GM23338 (cell line): Measurements from ENCODE around the gene KLHL26. TPM values are rescaled to one million over a fixed set of nuclear protein-coding genes. Genes with fewer than 3 reads are reported as not detected.

Experiments
- ATAC-seq: fragments of 200-7000 bp; cut with Tn5 transposase; 3 replicates; pipeline ENCODE4 v1.9.1; 2020
- DNase-seq: peaks from one replicate; pipeline ENCODE4 v3.0.0-alpha.2; 2015; ENCODE audit warnings: low spot score
- H2AFZ ChIP-seq: fragments of 200-600 bp; sonication (generic); 2 replicates; pipeline ENCODE4 v1.8.0; 2016; ENCODE audit warnings: antibody characterized with exemption, mild to moderate bottlenecking, moderate library complexity
- H3F3A ChIP-seq: fragments of 200-600 bp; sonication (generic); replicated peaks from 2 replicates; pipeline ENCODE4 v1.8.0; 2017; ENCODE audit warnings: antibody characterized with exemption, mixed run types, low read depth
- H3K27ac ChIP-seq: fragments of 200-600 bp; sonication (generic); 2 replicates; pipeline ENCODE4 v1.6.1; 2016; ENCODE audit warnings: low read depth
- H3K27me3 ChIP-seq: fragments of 200-600 bp; sonication (generic); 2 replicates; pipeline ENCODE4 v1.8.0; 2016; ENCODE audit warnings: mild to moderate bottlenecking, mixed run types, moderate library complexity; ENCODE audit not compliant: insufficient read depth
- H3K36me3 ChIP-seq: fragments of 200-600 bp; sonication (generic); 2 replicates; pipeline ENCODE4 v1.8.0; 2016; ENCODE audit warnings: mild to moderate bottlenecking; ENCODE audit not compliant: insufficient read depth
- H3K4me1 ChIP-seq: fragments of 200-600 bp; sonication (generic); 2 replicates; pipeline ENCODE4 v1.8.0; 2016; ENCODE audit warnings: mild to moderate bottlenecking, moderate library complexity; ENCODE audit not compliant: insufficient read depth
- H3K4me2 ChIP-seq: fragments of 200-600 bp; sonication (generic); 2 replicates; pipeline ENCODE4 v1.7.1; 2017; ENCODE audit warnings: mixed run types
- H3K4me3 ChIP-seq: fragments of 200-600 bp; sonication (generic); 2 replicates; pipeline ENCODE4 v1.6.1; 2016; ENCODE audit warnings: mixed run types
- H3K79me2 ChIP-seq: fragments of 200-600 bp; sonication (generic); replicated peaks from 2 replicates; pipeline ENCODE4 v1.8.0; 2017; ENCODE audit warnings: mild to moderate bottlenecking; ENCODE audit not compliant: insufficient read depth
- H3K9me2 ChIP-seq: fragments of 200-600 bp; sonication (generic); 2 replicates; pipeline ENCODE4 v1.8.0; 2017; ENCODE audit not compliant: insufficient read depth
- H4K20me1 ChIP-seq: fragments of 200-600 bp; sonication (generic); replicated peaks from 2 replicates; pipeline ENCODE4 v1.8.0; 2017; ENCODE audit warnings: mild to moderate bottlenecking; ENCODE audit not compliant: insufficient read depth
- H3K27ac Mint-ChIP-seq: 2 replicates; pipeline ENCODE4 v1.8.0; 2020; ENCODE audit warnings: inconsistent platforms, mild to moderate bottlenecking, moderate library complexity, mixed read lengths
- H3K27me3 Mint-ChIP-seq: 3 replicates; pipeline ENCODE4 v1.8.0; 2022; ENCODE audit warnings: low read depth, mild to moderate bottlenecking, moderate library complexity, mixed read lengths, inconsistent platforms; ENCODE audit not compliant: insufficient read depth, poor library complexity
- H3K36me3 Mint-ChIP-seq: 3 replicates; pipeline ENCODE4 v1.8.0; 2021; ENCODE audit warnings: low read depth, mild to moderate bottlenecking, inconsistent platforms, moderate library complexity, mixed read lengths
- H3K4me1 Mint-ChIP-seq: 3 replicates; pipeline ENCODE4 v1.8.0; 2020; ENCODE audit warnings: mild to moderate bottlenecking, inconsistent platforms, mixed read lengths
- H3K4me3 Mint-ChIP-seq: 3 replicates; pipeline ENCODE4 v1.8.0; 2021; ENCODE audit warnings: moderate library complexity, mild to moderate bottlenecking, inconsistent platforms, mixed read lengths
- H3K9me3 Mint-ChIP-seq: 3 replicates; pipeline ENCODE4 v1.8.0; 2020; ENCODE audit warnings: moderate library complexity, mild to moderate bottlenecking, inconsistent platforms, mixed read lengths
- CREB1 ChIP-seq: fragments of 250-450 bp; sonication (Bioruptor Pico); IDR thresholded peaks from 2 replicates; pipeline ENCODE4 v1.5.0; 2020; ENCODE audit warnings: low read depth, mild to moderate bottlenecking, moderate library complexity
- JUNB ChIP-seq: IDR thresholded peaks from one replicate; pipeline ENCODE4 v1.6.1; 2016; ENCODE audit warnings: antibody characterized with exemption; ENCODE audit not compliant: unreplicated experiment
- POLR2AphosphoS5 ChIP-seq: IDR thresholded peaks from 2 replicates; pipeline ENCODE4 v1.6.1; 2016; ENCODE audit warnings: antibody characterized with exemption, low read depth
- STAT1 ChIP-seq: IDR thresholded peaks from one replicate; pipeline ENCODE4 v1.6.1; 2016; ENCODE audit warnings: antibody characterized with exemption; ENCODE audit not compliant: unreplicated experiment
- ZNF331 ChIP-seq: fragments of 250-450 bp; sonication (Bioruptor Pico); IDR thresholded peaks from 2 replicates; pipeline ENCODE4 v1.5.0; 2020; ENCODE audit warnings: low read depth, mild to moderate bottlenecking, moderate library complexity
- polyA plus RNA-seq: library from polyadenylated mRNA; unstranded; fragments of >200 nt; fragmentation: Nextera tagmentation; extraction: Ambion mirVana; gene quantifications from 2 replicates; pipeline ENCODE4 v1.2.1, GENCODE V29; 2016
- total RNA-seq: library from RNA; depleted of rRNA; stranded (reverse); fragments of >200 nt; shearing (Covaris generic); gene quantifications from 2 replicates; pipeline ENCODE4 v1.2.3, GENCODE V29; 2014
- TF ChIP-seq, protein P1 (sequence below): fragments of 250-450 bp; sonication (Bioruptor Pico); IDR thresholded peaks from 2 replicates; pipeline ENCODE4 v1.5.0; 2020; ENCODE audit warnings: mild to moderate bottlenecking, moderate library complexity
- TF ChIP-seq, protein P2 (sequence below), 2 experiments: fragments of 200-600 bp in 1 of 2; sonication (generic) in 1 of 2; conservative IDR thresholded peaks; 2 replicates each; pipeline versions ENCODE4 v1.5.1 to v1.6.1; 2016 to 2017; ENCODE audit warnings: antibody characterized with exemption in 2 of 2, low read depth in 2 of 2, mild to moderate bottlenecking in 2 of 2, moderate library complexity in 1 of 2

KLHL26 gene
- total and polyA plus RNA-seq, 2 experiments from 2014 or later, result 3.6 to 11.2 TPM

DNA sequence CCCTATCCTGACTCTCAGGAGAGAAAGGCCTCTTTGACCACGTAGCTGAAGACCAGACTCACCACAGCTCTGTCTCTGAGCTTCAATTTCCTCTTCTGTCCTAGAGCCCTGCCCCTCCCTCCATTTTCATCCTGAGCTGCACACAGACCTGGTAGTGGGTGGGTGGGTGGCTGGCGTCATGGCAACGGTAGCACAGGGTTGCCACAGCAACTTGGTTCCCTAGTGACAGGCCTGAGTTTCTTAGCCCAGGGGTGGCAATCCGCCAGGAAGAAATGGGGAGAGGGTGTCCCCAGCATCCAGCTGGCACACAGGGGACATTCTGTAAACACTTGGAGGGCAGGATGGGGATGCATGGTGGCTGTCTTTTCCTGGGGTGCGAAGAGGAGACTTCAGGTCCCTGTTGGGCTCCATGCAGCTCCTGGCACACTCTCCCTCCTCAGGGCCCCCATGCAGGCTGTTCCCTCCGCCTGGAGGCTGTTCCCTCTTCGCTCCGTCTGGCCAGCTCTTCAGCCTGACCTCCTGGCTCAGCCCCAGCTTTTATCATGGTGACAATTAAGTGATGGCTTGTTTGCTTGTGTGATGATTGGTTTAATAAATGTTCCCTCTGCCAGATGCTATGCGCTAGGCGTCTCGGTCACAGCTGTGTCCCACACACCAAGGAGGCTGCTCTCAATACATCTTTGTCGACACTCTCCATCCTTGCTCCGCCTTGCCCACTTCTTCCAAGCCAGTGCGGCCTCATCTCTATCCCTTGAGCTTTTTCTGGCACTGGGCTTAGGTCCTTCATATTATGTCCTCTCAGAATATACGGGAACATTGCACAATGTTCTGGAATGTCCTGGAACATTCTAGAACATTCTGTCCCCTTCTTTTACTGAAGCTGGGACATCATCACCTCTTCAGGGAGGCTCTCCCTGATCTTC is 7.4 kb upstream of the KLHL26 start:
- H3K4me3 Mint-ChIP-seq, result no peak overlapping the region
- Histone ChIP-seq H3K79me2 (no peaks in the 10 kb centered on the region), H3F3A (no peaks in the 10 kb centered on the region), H3K27me3 (peaks cover 3% of the 10 kb centered on the region), H4K20me1 (no peaks in the 10 kb centered on the region), H3K4me1 (no peaks in the 10 kb centered on the region), H3K4me3 (no peak overlapping the region), H3K36me3 (no peaks in the 10 kb centered on the region), H3K9me2 (no peaks in the 10 kb centered on the region), H3K27ac (no peak overlapping the region), H3K4me2 (no peak overlapping the region), H2AFZ (no peak overlapping the region)
- DNase-seq (no peak), ATAC-seq (no peak; the same call in 2 of the 3 replicates)
- no peak for TF ChIP-seq STAT1
- TF ChIP-seq POLR2AphosphoS5, result no peak
- TF ChIP-seq JUNB, result no peak
- no peak for TF ChIP-seq ZNF331
- TF ChIP-seq, protein P1, sequence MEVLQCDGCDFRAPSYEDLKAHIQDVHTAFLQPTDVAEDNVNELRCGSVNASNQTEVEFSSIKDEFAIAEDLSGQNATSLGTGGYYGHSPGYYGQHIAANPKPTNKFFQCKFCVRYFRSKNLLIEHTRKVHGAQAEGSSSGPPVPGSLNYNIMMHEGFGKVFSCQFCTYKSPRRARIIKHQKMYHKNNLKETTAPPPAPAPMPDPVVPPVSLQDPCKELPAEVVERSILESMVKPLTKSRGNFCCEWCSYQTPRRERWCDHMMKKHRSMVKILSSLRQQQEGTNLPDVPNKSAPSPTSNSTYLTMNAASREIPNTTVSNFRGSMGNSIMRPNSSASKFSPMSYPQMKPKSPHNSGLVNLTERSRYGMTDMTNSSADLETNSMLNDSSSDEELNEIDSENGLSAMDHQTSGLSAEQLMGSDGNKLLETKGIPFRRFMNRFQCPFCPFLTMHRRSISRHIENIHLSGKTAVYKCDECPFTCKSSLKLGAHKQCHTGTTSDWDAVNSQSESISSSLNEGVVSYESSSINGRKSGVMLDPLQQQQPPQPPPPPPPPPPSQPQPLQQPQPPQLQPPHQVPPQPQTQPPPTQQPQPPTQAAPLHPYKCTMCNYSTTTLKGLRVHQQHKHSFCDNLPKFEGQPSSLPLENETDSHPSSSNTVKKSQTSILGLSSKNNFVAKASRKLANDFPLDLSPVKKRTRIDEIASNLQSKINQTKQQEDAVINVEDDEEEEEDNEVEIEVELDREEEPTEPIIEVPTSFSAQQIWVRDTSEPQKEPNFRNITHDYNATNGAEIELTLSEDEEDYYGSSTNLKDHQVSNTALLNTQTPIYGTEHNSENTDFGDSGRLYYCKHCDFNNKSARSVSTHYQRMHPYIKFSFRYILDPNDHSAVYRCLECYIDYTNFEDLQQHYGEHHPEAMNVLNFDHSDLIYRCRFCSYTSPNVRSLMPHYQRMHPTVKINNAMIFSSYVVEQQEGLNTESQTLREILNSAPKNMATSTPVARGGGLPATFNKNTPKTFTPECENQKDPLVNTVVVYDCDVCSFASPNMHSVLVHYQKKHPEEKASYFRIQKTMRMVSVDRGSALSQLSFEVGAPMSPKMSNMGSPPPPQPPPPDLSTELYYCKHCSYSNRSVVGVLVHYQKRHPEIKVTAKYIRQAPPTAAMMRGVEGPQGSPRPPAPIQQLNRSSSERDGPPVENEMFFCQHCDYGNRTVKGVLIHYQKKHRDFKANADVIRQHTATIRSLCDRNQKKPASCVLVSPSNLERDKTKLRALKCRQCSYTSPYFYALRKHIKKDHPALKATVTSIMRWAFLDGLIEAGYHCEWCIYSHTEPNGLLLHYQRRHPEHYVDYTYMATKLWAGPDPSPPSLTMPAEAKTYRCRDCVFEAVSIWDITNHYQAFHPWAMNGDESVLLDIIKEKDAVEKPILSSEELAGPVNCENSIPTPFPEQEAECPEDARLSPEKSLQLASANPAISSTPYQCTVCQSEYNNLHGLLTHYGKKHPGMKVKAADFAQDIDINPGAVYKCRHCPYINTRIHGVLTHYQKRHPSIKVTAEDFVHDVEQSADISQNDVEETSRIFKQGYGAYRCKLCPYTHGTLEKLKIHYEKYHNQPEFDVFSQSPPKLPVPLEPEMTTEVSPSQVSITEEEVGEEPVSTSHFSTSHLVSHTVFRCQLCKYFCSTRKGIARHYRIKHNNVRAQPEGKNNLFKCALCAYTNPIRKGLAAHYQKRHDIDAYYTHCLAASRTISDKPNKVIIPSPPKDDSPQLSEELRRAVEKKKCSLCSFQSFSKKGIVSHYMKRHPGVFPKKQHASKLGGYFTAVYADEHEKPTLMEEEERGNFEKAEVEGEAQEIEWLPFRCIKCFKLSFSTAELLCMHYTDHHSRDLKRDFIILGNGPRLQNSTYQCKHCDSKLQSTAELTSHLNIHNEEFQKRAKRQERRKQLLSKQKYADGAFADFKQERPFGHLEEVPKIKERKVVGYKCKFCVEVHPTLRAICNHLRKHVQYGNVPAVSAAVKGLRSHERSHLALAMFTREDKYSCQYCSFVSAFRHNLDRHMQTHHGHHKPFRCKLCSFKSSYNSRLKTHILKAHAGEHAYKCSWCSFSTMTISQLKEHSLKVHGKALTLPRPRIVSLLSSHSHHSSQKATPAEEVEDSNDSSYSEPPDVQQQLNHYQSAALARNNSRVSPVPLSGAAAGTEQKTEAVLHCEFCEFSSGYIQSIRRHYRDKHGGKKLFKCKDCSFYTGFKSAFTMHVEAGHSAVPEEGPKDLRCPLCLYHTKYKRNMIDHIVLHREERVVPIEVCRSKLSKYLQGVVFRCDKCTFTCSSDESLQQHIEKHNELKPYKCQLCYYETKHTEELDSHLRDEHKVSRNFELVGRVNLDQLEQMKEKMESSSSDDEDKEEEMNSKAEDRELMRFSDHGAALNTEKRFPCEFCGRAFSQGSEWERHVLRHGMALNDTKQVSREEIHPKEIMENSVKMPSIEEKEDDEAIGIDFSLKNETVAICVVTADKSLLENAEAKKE (CRISPR knock-in tag), result no peak
- TF ChIP-seq CREB1 (CRISPR knock-in tag), result no peak
- TF ChIP-seq, protein P2, sequence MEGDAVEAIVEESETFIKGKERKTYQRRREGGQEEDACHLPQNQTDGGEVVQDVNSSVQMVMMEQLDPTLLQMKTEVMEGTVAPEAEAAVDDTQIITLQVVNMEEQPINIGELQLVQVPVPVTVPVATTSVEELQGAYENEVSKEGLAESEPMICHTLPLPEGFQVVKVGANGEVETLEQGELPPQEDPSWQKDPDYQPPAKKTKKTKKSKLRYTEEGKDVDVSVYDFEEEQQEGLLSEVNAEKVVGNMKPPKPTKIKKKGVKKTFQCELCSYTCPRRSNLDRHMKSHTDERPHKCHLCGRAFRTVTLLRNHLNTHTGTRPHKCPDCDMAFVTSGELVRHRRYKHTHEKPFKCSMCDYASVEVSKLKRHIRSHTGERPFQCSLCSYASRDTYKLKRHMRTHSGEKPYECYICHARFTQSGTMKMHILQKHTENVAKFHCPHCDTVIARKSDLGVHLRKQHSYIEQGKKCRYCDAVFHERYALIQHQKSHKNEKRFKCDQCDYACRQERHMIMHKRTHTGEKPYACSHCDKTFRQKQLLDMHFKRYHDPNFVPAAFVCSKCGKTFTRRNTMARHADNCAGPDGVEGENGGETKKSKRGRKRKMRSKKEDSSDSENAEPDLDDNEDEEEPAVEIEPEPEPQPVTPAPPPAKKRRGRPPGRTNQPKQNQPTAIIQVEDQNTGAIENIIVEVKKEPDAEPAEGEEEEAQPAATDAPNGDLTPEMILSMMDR (conservative IDR thresholded peaks at IDR 0.05; ENCODE audit: low read depth in 2 of 2), result no peak
- H3K4me1 Mint-ChIP-seq, result no peaks in the 10 kb centered on the region
- H3K27ac Mint-ChIP-seq, result no peak overlapping the region
- no peaks in the 10 kb centered on the region for H3K9me3 Mint-ChIP-seq
- no peaks in the 10 kb centered on the region for H3K36me3 Mint-ChIP-seq
- peaks cover 11% of the 10 kb centered on the region for H3K27me3 Mint-ChIP-seq
